ENCODE results near the gene HSPBP1.

HSPBP1 gene

DNA sequence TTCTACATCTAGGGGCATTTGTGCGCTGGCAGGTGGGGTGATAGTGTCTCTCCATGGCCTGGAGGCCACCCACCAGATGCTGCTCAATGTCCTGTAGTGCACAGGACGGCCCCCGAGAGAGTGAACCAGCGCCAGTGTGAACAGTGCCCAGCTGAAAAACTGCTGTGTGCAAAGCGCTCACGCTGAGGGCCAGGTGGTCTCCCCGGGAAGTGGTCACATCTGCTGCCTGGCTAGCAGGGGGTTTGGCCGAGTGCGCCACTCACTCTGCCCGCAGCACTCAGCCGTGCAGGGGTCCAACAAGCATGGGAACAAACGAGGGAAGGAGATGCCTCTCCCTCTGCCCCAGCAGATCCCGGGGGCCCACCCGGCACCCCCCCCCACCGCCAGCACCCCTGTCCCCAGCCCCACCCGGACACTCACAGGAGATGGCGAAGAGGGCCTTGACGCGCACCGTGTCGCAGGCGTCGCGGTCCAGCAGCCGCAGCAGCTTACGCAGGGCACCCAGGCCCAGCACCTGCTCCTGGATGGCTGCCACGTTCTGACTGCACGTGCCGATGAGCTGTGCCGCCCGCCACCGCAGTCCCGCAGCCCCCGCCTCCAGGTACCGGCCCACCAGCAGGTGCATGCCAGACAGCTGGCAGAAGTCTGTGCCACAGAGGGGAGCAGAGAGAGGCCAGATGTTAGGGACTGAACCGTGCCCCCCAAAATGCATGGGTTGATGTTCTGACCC, 5.8 kb downstream of the HSPBP1 start:
- DNase-seq: no peak

DNA sequence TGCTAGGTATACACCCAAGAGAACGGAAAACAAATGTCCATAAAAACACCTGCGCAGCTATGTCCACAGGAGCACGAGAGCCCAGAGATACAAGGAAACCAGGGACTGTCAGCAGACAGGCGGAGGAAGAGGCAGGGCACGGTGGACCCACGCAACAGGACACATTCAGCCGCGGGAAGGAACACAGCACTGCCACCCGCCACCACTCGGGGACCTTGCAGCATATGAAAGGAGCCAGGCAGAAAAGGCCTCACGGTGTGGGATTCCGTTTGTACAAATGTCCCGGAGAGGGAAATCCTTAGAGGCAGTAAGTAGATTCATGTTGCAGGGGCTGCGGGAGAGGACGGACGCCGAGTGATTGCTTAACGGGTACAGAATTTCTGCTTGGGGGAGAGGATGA, 7.8 kb downstream of the HSPBP1 start:
- DNase-seq: no peak

DNA sequence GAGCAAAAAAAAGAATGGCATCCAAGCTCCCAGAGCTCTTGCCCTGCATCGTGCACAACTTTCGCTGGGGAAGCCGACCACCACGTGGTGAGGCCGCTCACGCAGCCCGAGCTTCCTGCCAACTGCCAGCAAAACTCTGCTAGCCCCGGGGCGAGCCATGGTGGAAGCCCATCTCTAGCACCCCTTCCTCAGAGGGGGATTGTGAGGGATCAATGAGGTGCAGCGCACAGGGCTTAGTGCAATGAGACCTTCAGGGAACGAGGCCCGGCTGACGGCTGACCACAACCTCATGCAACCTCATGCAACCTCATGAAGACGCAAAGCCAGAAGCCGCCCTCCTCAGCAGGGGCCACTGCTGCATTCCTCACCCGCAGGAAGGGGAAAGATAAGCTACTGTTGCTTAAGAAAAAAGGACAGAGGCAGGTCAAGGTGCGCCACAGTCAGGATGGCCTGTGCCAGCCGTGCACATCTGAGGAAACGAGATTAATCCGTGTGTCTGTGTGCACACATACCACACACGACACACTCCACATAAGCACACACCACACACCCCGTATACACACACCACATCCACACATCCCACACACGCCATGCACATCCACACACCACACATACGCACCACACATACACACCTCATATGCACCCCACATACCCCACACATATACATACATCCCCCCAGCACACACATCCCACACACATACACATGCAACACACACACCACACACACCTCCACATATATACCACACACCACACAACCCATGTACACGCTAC, 9.6 kb downstream of the HSPBP1 start:
- no peak for DNase-seq

DNA sequence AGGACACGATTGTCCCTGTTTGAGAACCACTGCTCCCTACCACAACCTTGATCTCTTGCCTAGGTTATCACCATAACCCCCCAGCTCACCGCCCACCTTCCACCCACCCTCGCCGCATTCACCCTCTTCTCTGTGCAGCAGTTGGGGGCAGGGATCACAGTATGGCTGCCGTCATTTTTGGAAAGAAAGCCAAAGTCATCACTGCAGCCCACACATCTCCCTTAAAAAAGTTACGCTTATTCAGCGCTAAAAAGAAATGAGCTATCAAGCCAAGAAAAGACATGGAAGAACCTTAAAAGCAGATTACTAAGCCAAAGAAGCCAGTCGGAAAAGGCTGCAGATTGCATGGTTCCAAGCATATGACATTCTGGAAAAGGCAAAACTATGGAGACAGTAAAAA, 10.6 kb downstream of the HSPBP1 start:
- DNase-seq: no peak

DNA sequence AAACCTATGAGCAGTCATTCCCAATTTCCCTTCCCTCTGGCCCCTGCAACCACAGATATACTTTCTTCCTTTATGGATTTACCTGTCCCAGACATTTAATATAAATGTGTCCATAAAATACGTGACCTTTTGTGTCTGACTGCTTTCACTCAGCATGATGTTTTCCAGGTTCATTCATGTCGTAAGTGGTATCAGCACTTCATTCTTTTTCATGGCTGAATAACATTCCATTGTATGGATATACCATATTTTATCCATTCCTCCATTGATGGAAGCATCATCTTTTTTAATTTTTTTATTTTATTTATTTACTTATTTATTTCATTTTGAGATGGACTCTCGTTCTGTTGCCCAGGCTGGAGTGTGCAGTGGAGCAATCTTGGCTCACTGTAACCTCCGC, 13.1 kb downstream of the HSPBP1 start:
- no peak for DNase-seq

DNA sequence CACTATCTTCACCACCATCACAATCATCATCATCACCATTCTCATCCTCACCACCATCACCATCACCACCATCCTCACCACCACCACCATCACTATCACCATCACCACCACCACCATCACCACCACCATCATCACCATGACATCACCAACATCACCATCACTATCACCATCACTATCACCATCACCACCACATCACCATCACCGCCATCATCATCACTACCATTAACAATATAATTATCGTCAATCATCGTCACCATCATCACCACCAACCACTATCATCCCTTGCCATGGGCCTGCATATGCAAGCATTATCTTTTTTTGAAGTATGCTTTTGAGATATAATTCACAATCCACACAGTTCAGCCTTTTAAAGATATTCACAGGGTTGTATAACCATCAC, 13.5 kb downstream of the HSPBP1 start:
- DNase-seq: no peak

DNA sequence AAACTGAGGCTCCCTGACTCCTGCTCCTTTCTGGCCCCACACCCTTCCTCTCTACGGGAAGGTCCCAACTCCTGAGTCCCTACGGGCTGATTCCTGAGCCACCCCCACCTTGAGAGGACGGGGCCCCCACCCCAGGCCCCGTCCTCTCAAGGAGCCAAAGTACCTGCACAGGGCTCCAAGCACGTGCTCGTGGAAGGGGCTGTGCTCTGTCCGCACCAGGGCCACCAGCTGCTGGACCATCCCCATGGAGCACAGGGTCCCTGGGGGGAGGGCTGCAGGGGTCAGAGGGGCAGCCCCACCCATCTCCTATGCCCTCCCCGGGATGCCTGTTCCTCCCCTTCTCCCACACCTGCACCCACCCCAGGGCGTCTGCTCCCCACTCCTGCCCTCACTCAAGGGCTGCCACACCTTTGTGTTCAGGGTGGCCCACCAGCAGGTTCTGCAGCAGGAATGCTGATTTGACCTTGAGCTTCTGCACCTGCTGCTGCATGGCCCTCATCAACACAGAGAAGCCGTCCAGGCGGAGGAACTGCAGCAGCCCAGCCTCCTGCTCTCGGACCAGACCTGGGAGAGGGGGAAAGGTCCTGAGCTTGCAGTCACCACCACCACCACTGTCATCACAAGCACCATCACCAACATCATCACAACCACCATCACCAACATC, 14.1 kb downstream of the HSPBP1 start:
- DNase-seq: no peak

DNA sequence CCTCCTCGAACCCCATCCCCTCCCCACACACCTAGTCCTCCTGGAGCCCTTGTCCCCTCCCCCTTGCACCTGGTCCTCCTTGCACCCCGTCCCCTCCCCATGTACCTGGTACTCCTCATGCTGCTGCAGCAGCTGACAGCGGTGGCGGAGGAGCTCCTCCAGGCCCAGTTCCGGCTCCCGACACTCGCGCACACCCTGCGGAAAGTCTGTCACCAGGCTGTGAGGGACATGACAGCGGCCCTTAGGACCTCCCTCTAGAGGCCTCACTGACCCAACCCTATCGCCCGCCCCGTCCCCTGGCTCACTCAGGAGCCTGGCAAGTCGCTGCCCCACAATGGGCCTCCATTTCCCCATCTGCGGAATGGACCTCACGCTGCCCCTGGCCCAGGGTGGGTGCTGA, 14.7 kb downstream of the HSPBP1 start:
- DNase-seq: no peak

DNA sequence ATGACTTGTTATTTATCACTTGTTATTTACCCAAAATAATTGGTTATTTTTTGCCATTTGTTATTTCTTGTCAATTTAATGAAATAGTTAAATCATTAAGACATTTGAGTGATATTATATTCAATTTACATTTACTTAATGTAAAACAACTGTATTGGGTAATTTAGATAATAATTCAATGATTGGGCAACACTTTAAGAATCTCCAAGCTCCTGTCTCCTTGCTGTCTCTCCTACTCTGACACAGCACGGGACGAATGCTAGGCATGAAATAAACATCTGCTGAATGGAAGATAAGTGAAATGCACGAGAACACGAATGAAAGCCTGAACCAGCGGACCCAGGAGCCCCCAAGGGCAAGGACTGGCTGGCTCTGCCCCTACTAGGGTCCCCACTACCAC, 15.4 kb downstream of the HSPBP1 start:
- DNase-seq: no peak

DNA sequence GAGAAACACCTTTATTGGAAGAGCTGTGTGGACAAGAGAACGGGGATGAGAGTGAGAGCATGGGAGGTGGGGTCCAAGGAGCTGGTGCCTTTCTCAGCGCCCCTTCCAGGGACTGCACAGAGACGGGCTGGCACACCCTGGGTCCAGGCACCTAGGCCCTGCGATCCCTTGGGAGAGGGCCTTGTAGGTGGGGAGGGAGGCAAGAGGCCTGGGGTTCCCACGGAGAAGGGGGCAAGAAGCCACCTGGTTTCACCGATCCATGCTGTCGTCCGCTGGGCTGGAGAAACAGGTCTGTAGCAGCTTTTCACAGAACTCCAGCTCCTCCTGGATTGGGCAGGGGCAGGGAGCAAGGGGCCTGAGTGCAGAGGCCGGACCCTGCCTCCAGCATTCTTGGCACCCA, 17.6 kb downstream of the HSPBP1 start:
- no peak for DNase-seq

DNA sequence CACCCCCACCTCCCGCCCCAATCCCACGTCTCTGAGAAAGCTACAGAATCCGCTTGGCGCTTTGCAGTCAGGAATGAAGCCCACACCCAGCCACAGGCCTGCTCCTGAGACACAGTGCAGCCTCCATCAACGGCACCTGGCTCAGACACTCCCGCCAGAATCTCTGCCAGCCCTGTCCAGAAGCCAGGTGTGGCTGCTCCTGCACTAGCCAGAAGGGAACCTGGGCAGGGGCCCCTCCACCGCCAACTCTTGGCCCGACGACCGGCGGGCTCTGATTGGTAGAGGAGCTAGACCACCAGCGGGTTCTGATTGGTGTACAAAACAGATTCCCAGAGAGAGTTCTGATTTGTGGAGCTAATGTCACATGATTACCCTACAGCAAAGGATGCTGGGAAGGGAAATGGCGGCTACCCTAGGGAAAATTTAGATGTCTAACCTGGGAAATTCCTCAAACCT, 18.2 kb downstream of the HSPBP1 start:
- DNase-seq: no peak

DNA sequence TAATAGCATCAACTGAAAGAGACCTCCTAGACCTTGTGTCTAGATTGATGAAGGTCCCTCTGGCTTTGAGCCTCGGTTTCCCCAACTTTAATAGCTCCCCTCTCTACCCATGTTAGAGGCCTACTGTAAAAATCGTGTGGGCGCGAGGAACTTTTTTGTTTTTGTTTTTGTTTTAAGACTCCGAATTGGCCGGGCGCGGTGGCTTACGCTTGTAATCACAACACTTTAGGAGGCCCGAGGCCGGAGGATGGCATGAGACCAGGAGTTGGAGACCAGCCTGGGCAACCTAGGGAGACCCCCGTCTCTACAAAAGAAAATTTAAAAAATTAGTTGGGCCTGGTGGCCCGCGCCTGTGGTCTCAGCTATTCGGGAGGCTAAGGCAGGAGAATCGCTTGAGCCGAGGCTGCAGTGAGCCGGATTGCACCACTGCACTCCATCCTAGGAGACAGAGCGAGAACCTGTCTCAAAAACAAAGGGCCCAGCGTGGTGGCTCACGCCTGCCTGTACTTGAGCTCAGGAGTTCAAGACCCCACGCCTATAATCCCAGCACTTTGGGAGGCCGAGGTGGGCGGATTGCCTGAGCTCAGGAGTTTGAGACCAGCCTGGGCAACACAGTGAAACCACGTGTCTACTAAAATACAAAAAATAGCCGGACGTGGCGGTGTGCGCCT, 20.2 kb downstream of the HSPBP1 start:
- no peak for DNase-seq

DNA sequence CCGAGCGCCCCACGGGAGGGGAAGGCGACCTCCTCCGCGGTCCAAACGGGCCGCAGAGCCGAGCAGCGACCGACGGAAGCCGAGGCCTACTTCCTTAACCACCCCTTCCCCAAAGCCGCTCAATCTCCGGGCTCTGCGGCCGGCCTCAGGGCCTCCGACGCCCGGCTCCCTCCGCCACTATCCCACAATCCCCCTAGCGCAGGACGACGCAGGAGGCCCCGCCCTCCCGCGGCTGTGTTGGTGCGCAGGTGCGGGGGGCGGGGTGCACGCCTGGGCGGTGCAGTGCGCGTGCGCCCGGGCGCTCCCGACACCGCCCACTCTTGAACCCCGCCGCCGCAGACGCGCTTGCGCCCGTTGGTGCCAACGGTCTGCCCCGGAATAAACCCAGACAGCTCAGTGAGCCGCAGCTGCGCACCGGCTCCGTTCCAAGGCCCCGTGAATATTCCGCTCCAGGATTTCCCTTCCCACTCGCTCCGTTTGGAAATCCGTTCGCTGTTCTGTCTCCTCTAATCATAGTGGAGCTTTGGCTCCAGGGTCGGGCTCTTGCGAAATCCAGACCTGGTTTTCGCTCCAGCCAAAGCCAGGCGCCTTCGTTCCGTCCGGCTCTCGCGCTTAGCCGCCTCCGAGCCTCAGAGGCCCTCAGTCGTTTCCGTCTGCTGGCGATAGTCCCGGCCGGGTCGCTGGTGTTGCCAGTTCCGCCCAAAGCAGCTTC, 20.9 kb downstream of the HSPBP1 start, which contains the start of gene PPP6R1:
Gene PPP6R1 (minus strand): TSS at position 190 of the 712 bp plus-strand sequence. CDS start 11,914 bp downstream, outside the sequence.
- DNase-seq: peak; percentile 86

DNA sequence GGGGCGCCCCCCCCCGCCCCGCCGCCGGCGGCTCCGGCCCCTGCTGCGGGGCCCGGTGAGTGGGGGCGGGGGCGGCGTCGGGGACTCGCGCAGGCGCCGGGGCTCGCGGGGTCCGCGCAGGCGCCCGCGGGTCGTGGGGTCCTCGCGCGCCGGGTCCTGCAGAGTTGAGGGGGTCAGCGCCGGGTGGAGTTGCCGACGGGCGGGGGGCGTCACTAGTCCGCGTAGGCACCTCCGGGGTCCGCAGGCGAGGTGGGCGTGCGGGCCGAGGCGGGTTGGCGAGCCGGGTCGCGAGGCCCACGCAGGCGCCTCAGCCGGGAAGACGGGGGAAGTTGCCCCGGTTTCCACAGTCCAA, 21.5 kb downstream of the HSPBP1 start:
- peak; percentile 38 for DNase-seq

DNA sequence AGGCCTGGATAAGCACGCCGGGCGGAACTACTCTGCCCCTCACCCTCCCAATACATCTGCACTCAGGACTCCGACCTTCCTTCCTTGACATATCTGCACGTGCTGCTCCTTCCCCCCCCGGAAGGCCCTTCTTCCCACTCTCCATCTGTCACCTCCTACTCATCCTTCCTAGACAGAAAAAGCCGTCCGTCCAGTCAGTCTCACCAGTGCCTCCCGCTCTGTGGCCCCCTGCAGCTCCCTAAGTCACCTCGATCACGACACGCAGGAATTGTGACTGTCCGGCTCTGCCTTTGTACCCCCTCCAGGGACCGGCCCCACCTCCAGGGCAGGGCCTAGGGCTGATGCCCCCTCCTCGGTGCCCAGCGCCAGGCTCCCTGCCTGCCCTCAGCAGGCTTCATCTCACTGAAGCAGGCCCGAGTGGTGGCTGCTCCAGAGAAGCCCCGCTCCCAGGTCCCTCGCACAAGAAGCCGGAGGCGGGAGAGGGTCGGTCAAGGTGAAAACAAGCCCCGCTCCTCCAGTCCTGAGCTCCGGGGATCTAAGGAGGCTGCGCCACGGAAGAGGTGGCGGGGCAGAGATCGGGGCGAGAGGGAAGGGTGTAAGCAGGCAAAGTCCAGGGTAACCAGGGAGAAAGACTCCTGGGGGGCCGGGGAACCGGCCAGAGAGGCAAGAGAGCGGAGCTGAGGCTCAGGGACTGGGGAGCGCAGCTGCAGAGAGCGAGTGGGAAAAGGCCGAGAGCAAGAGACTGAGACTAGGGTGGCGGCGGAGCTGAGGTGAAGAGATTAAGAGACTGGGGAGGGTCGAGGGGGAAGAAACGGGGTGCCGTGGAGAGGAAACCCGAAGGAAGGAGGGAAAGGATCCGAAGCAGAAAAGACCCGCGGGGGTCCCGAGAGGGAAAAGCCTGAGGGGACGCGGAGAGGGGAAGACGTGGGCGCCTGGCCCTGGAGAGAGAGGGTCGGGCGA, 22.2 kb downstream of the HSPBP1 start:
- DNase-seq: no peak

DNA sequence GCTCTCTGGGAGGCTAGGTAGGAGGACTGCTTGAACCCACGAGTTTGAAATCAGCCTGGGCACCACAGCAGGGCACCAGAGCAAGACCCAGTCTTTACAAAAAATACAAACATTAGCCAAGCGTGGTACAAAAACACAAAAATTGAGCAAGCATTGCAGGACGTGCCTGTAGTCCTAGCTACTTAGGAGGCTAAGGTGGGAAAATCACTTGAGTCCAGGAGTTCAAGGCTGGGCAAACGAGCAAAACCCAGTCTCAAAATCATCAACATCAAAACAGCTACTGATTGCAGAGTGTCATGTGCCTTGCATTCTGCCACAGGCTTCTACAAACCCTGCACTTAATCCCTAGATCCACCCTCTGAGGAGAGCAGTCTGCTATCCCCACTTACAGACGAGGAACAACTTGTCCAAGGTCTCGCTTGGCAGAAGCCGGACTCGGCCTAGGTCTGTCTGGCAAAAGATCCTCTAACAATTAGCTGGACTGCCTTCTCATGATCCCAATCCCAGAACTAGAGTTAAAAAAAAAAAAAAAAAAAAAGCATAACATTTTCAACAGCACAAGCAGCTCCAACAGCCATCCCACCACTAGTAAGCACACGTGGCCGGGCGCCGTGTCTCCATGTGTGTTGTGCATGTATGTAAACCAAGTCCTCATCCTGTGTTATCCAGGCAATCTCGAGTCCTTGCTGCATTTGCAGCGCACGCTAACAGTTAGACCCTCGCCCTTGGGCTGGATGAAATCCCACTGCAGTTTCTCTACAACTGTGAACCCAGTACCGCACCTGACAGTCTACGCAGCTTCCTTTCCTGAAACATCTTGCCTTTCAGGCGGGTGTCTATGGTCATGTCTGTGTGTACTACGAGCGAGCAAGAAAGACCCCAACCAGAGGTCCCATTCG, 23.1 kb downstream of the HSPBP1 start:
- no peak for DNase-seq

DNA sequence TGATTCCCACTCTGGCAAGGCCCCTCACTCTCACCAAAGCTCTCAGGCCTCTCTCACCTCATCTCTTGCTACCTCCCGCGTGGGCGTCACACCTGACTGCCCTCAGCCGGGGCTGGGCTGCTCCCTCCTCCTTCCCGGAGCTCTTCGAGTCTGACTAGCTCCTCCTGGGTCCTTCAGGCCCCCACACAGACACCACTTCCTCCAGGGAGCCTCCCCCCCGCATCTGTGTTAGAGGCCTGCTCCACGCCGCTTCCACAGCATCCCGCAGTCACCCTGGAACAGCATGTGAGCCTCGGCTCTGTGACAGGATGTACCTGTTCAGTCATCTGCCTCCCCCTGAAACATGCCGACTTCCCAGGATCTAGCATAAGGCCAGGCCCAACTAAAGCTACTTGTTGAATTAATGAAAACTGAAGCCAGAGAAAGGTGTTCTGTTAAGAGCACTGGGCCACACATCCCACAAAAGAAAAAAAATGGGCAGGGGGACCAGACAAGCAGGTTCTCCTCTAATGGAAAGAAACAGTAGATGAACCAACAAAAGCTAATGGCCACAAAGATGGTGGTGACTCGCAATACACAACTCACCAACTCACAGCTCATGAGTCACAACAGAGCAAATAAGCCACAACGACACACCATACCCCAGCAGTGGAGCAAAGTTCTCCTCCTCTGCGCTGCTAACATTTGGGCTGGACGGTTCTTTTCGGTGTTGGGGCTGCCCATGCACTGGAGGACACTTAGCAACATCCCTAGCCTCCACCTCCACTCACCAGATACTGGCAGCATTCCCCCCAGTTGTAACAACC, 24.1 kb downstream of the HSPBP1 start:
- DNase-seq: no peak

DNA sequence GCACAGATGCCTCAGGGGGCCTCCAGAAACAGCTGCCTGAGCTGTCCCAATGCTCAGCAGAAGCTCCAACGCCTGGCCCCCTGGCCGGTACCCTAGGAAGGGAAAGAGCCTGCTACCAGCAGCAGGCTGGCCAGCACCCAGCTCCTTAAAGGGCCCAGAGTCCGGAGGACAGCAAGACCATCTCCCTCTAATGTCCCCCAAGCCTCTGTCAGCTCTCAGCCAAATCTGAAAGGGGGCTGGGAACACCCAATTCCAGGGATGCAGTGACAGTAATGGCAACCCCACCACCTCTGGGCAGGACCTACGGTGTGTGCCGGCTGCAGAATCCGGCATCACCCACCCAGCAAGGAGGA, 25.3 kb downstream of the HSPBP1 start:
- no peak for DNase-seq

DNA sequence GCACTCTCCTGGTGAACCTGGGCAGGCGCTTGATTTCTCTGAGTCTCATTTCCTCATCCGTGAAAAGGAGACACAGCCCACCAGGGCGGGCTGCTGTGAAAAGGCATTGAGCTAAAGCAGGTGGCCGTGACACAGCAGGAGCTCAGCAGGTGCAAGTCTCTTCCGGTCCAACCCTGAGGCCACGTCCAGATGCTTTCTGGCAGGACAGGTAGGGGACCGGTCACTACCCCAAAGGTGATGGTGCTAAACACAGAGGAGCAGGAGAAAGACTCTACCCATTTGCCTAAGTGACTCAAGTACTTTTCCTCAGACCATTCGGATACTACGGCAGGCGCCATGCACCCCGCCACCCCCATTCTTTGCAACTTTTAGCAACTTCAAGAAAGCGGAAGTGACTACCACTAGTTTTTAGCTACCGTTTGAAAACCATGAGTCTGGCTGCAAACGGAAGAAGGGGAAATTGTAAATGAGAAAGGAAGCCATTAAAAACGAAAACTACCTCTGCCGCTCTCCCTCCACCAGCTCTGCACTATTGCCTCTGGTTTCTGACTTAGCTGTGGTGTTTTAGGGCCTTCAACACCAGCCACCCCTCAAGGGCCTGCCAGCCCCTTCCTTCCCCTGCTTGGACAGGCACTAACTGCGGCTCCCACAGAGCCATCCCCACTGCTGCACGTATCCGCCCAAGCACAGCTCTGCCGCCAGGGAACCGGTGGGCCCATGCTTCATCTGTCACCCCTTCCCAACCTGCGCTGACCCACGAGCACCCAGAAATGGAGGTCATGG, 25.9 kb downstream of the HSPBP1 start:
- DNase-seq: peak; percentile 48

All from effector CD8-positive, alpha-beta T cell (primary cell).